GM23338 (cell line): ENCODE results near the gene LOXHD1. TPM values are rescaled to one million over a fixed set of nuclear protein-coding genes. Genes with fewer than 3 reads are reported as not detected.

ENCODE experiments used
- ATAC-seq: fragments of 200-7000 bp; cut with Tn5 transposase; 3 replicates; pipeline ENCODE4 v1.9.1; 2020
- DNase-seq: peaks from one replicate; pipeline ENCODE4 v3.0.0-alpha.2; 2015; ENCODE audit warnings: low spot score
- H2AFZ ChIP-seq: fragments of 200-600 bp; sonication (generic); 2 replicates; pipeline ENCODE4 v1.8.0; 2016; ENCODE audit warnings: antibody characterized with exemption, mild to moderate bottlenecking, moderate library complexity
- H3F3A ChIP-seq: fragments of 200-600 bp; sonication (generic); replicated peaks from 2 replicates; pipeline ENCODE4 v1.8.0; 2017; ENCODE audit warnings: antibody characterized with exemption, mixed run types, low read depth
- H3K27ac ChIP-seq: fragments of 200-600 bp; sonication (generic); 2 replicates; pipeline ENCODE4 v1.6.1; 2016; ENCODE audit warnings: low read depth
- H3K27me3 ChIP-seq: fragments of 200-600 bp; sonication (generic); 2 replicates; pipeline ENCODE4 v1.8.0; 2016; ENCODE audit warnings: mild to moderate bottlenecking, mixed run types, moderate library complexity; ENCODE audit not compliant: insufficient read depth
- H3K36me3 ChIP-seq: fragments of 200-600 bp; sonication (generic); 2 replicates; pipeline ENCODE4 v1.8.0; 2016; ENCODE audit warnings: mild to moderate bottlenecking; ENCODE audit not compliant: insufficient read depth
- H3K4me1 ChIP-seq: fragments of 200-600 bp; sonication (generic); 2 replicates; pipeline ENCODE4 v1.8.0; 2016; ENCODE audit warnings: mild to moderate bottlenecking, moderate library complexity; ENCODE audit not compliant: insufficient read depth
- H3K4me2 ChIP-seq: fragments of 200-600 bp; sonication (generic); 2 replicates; pipeline ENCODE4 v1.7.1; 2017; ENCODE audit warnings: mixed run types
- H3K4me3 ChIP-seq: fragments of 200-600 bp; sonication (generic); 2 replicates; pipeline ENCODE4 v1.6.1; 2016; ENCODE audit warnings: mixed run types
- H3K79me2 ChIP-seq: fragments of 200-600 bp; sonication (generic); replicated peaks from 2 replicates; pipeline ENCODE4 v1.8.0; 2017; ENCODE audit warnings: mild to moderate bottlenecking; ENCODE audit not compliant: insufficient read depth
- H3K9me2 ChIP-seq: fragments of 200-600 bp; sonication (generic); 2 replicates; pipeline ENCODE4 v1.8.0; 2017; ENCODE audit not compliant: insufficient read depth
- H4K20me1 ChIP-seq: fragments of 200-600 bp; sonication (generic); replicated peaks from 2 replicates; pipeline ENCODE4 v1.8.0; 2017; ENCODE audit warnings: mild to moderate bottlenecking; ENCODE audit not compliant: insufficient read depth
- H3K27ac Mint-ChIP-seq: 2 replicates; pipeline ENCODE4 v1.8.0; 2020; ENCODE audit warnings: inconsistent platforms, mild to moderate bottlenecking, moderate library complexity, mixed read lengths
- H3K27me3 Mint-ChIP-seq: 3 replicates; pipeline ENCODE4 v1.8.0; 2022; ENCODE audit warnings: low read depth, mild to moderate bottlenecking, moderate library complexity, mixed read lengths, inconsistent platforms; ENCODE audit not compliant: insufficient read depth, poor library complexity
- H3K36me3 Mint-ChIP-seq: 3 replicates; pipeline ENCODE4 v1.8.0; 2021; ENCODE audit warnings: low read depth, mild to moderate bottlenecking, inconsistent platforms, moderate library complexity, mixed read lengths
- H3K4me1 Mint-ChIP-seq: 3 replicates; pipeline ENCODE4 v1.8.0; 2020; ENCODE audit warnings: mild to moderate bottlenecking, inconsistent platforms, mixed read lengths
- H3K4me3 Mint-ChIP-seq: 3 replicates; pipeline ENCODE4 v1.8.0; 2021; ENCODE audit warnings: moderate library complexity, mild to moderate bottlenecking, inconsistent platforms, mixed read lengths
- H3K9me3 Mint-ChIP-seq: 3 replicates; pipeline ENCODE4 v1.8.0; 2020; ENCODE audit warnings: moderate library complexity, mild to moderate bottlenecking, inconsistent platforms, mixed read lengths
- EZH2phosphoT487 ChIP-seq: fragments of 200-600 bp; sonication (generic); IDR thresholded peaks from one replicate; pipeline ENCODE4 v1.8.1; 2018; ENCODE audit warnings: antibody characterized with exemption; ENCODE audit not compliant: unreplicated experiment
- JUNB ChIP-seq: IDR thresholded peaks from one replicate; pipeline ENCODE4 v1.6.1; 2016; ENCODE audit warnings: antibody characterized with exemption; ENCODE audit not compliant: unreplicated experiment
- NANOG ChIP-seq: IDR thresholded peaks from 2 replicates; pipeline ENCODE4 v1.6.1; 2016; ENCODE audit warnings: antibody characterized with exemption, borderline replicate concordance
- POLR2AphosphoS5 ChIP-seq: IDR thresholded peaks from 2 replicates; pipeline ENCODE4 v1.6.1; 2016; ENCODE audit warnings: antibody characterized with exemption, low read depth
- STAT1 ChIP-seq: IDR thresholded peaks from one replicate; pipeline ENCODE4 v1.6.1; 2016; ENCODE audit warnings: antibody characterized with exemption; ENCODE audit not compliant: unreplicated experiment
- ZNF114 ChIP-seq: fragments of 250-450 bp; sonication (Bioruptor Pico); IDR thresholded peaks from 2 replicates; pipeline ENCODE4 v1.5.0; 2020; ENCODE audit warnings: mild to moderate bottlenecking, moderate library complexity
- polyA plus RNA-seq: library from polyadenylated mRNA; unstranded; fragments of >200 nt; fragmentation: Nextera tagmentation; extraction: Ambion mirVana; gene quantifications from 2 replicates; pipeline ENCODE4 v1.2.1, GENCODE V29; 2016
- total RNA-seq: library from RNA; depleted of rRNA; stranded (reverse); fragments of >200 nt; shearing (Covaris generic); gene quantifications from 2 replicates; pipeline ENCODE4 v1.2.3, GENCODE V29; 2014
- TF ChIP-seq, protein P1 (sequence below), 2 experiments: fragments of 200-600 bp in 1 of 2; sonication (generic) in 1 of 2; conservative IDR thresholded peaks; 2 replicates each; pipeline versions ENCODE4 v1.5.1 to v1.6.1; 2016 to 2017; ENCODE audit warnings: antibody characterized with exemption in 2 of 2, low read depth in 2 of 2, mild to moderate bottlenecking in 2 of 2, moderate library complexity in 1 of 2
- TF ChIP-seq, protein P2 (sequence below): IDR thresholded peaks from 2 replicates; pipeline ENCODE4 v1.6.1; 2016; ENCODE audit warnings: antibody characterized with exemption
- TF ChIP-seq, protein P3 (sequence below): IDR thresholded peaks from one replicate; pipeline ENCODE4 v1.6.1; 2018; ENCODE audit warnings: antibody characterized with exemption; ENCODE audit not compliant: unreplicated experiment

The LOXHD1 gene
- total and polyA plus RNA-seq, 2 experiments from 2014 or later = 0.17 TPM; not detected in 1

DNA sequence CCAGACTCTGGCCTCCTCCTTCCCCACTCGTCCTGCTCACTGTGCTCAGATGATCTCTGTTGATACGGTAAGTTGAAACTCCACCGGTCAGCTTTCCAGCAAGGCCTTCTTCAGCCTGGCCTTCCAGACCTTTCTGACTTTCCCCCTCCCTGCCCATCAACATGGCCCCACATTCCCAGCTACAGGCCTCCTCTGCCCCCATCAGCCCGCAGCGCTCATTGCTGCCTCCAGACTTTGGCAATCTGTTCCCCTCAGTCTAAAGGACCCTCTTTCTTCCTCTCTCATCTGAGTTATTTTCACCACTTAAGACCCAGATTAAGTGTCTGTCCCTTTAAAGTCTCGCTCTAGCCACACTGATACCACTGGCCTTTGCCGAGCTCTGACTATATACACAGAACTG is 10.6 kb downstream of the LOXHD1 start:
- Histone ChIP-seq H3K4me2 (no peak overlapping the region), H3K9me2 (no peaks in the 10 kb centered on the region), H3K27ac (no peak overlapping the region), H3K79me2 (no peaks in the 10 kb centered on the region), H2AFZ (no peak overlapping the region), H3K4me1 (no peaks in the 10 kb centered on the region), H3K36me3 (no peaks in the 10 kb centered on the region), H4K20me1 (no peaks in the 10 kb centered on the region), H3K4me3 (no peak overlapping the region), H3K27me3 (no peaks in the 10 kb centered on the region), H3F3A (no peaks in the 10 kb centered on the region)
- no peaks in the 10 kb centered on the region for H3K9me3 Mint-ChIP-seq
- ATAC-seq = peak; percentile 44; the same call in 2 of the 3 replicates
- H3K4me3 Mint-ChIP-seq = no peak overlapping the region
- H3K36me3 Mint-ChIP-seq = no peaks in the 10 kb centered on the region
- H3K27ac Mint-ChIP-seq = no peak overlapping the region
- TF ChIP-seq ZNF114 (CRISPR knock-in tag) (no peak), JUNB (no peak), NANOG (no peak)
- TF ChIP-seq, protein P1, sequence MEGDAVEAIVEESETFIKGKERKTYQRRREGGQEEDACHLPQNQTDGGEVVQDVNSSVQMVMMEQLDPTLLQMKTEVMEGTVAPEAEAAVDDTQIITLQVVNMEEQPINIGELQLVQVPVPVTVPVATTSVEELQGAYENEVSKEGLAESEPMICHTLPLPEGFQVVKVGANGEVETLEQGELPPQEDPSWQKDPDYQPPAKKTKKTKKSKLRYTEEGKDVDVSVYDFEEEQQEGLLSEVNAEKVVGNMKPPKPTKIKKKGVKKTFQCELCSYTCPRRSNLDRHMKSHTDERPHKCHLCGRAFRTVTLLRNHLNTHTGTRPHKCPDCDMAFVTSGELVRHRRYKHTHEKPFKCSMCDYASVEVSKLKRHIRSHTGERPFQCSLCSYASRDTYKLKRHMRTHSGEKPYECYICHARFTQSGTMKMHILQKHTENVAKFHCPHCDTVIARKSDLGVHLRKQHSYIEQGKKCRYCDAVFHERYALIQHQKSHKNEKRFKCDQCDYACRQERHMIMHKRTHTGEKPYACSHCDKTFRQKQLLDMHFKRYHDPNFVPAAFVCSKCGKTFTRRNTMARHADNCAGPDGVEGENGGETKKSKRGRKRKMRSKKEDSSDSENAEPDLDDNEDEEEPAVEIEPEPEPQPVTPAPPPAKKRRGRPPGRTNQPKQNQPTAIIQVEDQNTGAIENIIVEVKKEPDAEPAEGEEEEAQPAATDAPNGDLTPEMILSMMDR (conservative IDR thresholded peaks at IDR 0.05; ENCODE audit: low read depth in 2 of 2) = peak in 1 of 2 experiments; percentile 41; a peak in 2 of 4 replicates
- TF ChIP-seq, protein P2, sequence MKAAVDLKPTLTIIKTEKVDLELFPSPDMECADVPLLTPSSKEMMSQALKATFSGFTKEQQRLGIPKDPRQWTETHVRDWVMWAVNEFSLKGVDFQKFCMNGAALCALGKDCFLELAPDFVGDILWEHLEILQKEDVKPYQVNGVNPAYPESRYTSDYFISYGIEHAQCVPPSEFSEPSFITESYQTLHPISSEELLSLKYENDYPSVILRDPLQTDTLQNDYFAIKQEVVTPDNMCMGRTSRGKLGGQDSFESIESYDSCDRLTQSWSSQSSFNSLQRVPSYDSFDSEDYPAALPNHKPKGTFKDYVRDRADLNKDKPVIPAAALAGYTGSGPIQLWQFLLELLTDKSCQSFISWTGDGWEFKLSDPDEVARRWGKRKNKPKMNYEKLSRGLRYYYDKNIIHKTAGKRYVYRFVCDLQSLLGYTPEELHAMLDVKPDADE = no peak
- no peaks in the 10 kb centered on the region for H3K4me1 Mint-ChIP-seq
- peaks cover 2% of the 10 kb centered on the region for H3K27me3 Mint-ChIP-seq
- DNase-seq = no peak

DNA sequence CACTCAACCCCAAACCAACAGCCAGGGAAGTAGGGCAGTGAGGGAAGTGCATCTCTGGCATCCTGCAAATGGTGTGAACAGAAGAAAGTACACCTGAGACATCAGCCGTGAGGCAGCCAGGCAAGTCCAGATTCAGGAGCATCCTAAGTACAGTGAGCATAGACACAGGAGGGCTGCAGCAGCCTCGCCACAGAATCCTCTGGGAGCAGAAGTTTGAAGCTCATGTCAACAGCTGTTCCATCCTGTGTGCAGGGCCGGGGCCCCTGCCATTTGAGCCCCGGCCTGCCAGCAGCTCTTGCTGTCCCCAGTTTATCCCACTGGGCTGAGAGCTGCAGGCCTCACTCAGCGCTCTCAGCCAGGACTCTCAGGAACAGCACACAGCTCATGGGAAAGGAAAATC is 14.5 kb downstream of the LOXHD1 start:
- H3K27ac Mint-ChIP-seq = no peak overlapping the region
- no peaks in the 10 kb centered on the region for H3K9me3 Mint-ChIP-seq
- H3K27me3 Mint-ChIP-seq = peaks cover 2% of the 10 kb centered on the region
- no peaks in the 10 kb centered on the region for H3K4me1 ChIP-seq
- no peaks in the 10 kb centered on the region for H3K79me2 ChIP-seq
- no peaks in the 10 kb centered on the region for H4K20me1 ChIP-seq
- no peaks in the 10 kb centered on the region for H3K36me3 ChIP-seq
- no peak overlapping the region for H3K4me2 ChIP-seq
- H3K4me1 Mint-ChIP-seq = no peaks in the 10 kb centered on the region
- H3K9me2 ChIP-seq = no peaks in the 10 kb centered on the region
- no peak overlapping the region for H3K4me3 ChIP-seq
- ATAC-seq = no peak
- no peaks in the 10 kb centered on the region for H3K27me3 ChIP-seq
- no peak overlapping the region for H2AFZ ChIP-seq
- DNase-seq = no peak
- no peaks in the 10 kb centered on the region for H3F3A ChIP-seq
- H3K36me3 Mint-ChIP-seq = no peaks in the 10 kb centered on the region
- H3K27ac ChIP-seq = no peak overlapping the region
- H3K4me3 Mint-ChIP-seq = no peak overlapping the region
- TF ChIP-seq, protein P3, sequence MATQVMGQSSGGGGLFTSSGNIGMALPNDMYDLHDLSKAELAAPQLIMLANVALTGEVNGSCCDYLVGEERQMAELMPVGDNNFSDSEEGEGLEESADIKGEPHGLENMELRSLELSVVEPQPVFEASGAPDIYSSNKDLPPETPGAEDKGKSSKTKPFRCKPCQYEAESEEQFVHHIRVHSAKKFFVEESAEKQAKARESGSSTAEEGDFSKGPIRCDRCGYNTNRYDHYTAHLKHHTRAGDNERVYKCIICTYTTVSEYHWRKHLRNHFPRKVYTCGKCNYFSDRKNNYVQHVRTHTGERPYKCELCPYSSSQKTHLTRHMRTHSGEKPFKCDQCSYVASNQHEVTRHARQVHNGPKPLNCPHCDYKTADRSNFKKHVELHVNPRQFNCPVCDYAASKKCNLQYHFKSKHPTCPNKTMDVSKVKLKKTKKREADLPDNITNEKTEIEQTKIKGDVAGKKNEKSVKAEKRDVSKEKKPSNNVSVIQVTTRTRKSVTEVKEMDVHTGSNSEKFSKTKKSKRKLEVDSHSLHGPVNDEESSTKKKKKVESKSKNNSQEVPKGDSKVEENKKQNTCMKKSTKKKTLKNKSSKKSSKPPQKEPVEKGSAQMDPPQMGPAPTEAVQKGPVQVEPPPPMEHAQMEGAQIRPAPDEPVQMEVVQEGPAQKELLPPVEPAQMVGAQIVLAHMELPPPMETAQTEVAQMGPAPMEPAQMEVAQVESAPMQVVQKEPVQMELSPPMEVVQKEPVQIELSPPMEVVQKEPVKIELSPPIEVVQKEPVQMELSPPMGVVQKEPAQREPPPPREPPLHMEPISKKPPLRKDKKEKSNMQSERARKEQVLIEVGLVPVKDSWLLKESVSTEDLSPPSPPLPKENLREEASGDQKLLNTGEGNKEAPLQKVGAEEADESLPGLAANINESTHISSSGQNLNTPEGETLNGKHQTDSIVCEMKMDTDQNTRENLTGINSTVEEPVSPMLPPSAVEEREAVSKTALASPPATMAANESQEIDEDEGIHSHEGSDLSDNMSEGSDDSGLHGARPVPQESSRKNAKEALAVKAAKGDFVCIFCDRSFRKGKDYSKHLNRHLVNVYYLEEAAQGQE = no peak
- TF ChIP-seq, protein P1 (conservative IDR thresholded peaks at IDR 0.05; ENCODE audit: low read depth in 2 of 2) = no peak
- TF ChIP-seq EZH2phosphoT487 = no peak
- TF ChIP-seq STAT1 = no peak
- TF ChIP-seq POLR2AphosphoS5 = no peak
- no peak for TF ChIP-seq ZNF114 (CRISPR knock-in tag)
- TF ChIP-seq JUNB = no peak
